Measurements from ENCODE around the gene POU2F1. TPM values are rescaled to one million over a fixed set of nuclear protein-coding genes. Genes with fewer than 3 reads are reported as not detected.

Gene POU2F1
- polyA plus RNA-seq, 1 donor (not counting 4 experiments of a cell fraction or from before 2014, with no cell fraction given), result 3.2 TPM

DNA sequence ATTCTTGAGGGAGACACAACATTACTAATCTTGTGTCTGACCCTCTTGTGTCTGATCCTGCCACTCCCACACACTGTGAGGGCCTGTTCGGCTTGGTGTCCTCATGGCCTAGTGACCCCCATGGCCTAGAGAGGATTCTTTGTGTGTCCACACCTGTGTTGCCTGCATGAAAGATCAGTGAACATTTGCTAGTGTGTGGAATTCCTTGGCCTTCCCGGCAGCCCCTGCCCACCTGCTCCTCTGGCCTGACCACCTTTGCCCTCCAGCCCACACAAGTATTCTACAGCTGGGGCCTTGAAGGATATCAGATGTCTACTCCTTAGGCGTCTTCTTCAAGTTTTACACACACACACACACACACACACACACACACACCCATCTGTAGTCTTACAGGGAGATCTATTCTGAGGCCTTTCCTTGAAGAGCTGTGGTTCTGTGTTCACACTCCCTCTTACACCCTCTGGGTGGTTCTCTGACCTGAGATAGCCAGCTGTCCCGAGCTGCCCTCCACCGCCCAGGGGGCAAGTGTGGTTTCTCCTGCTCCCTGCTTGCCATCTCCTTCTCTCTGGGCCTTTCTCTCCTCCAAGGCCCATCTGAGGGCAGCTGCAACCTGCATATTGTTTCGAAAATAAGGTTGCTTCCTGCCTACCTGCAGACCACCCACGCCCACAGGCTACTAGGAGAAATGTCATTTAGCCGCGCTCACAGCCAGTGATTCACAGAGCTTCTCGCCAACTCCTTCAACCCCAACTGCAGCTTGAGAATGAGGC is 252.3 kb downstream of the POU2F1 start:
- Histone ChIP-seq H3K4me2 (ENCODE audit: control insufficient read depth, extremely low read depth, insufficient read depth, low read depth, low read length) (no peak overlapping the region), H3K4me3 (ENCODE audit: control insufficient read depth in 2 of 3, extremely low read depth in 1 of 3, insufficient read depth in 2 of 3, low read depth in 1 of 3, low read length in 3 of 3) (no peak overlapping the region), H3K9me1 (ENCODE audit: control insufficient read depth, extremely low read depth, insufficient read depth, low read length) (no peaks in the 10 kb centered on the region), H3K4me1 (ENCODE audit: control insufficient read depth, extremely low read depth, insufficient read depth, low read length) (no peaks in the 10 kb centered on the region), H3K27ac (ENCODE audit: control insufficient read depth, insufficient read depth, low read length) (no peak overlapping the region), H2AFZ (ENCODE audit: control insufficient read depth, low read length) (no peak overlapping the region), H3K9ac (ENCODE audit: control insufficient read depth, extremely low read depth, insufficient read depth, low read length) (no peak overlapping the region), H4K20me1 (ENCODE audit: control insufficient read depth, extremely low read depth, insufficient read depth, low read length) (no peaks in the 10 kb centered on the region), H3K9me3 (ENCODE audit: control insufficient read depth, low read depth, low read length) (no peaks in the 10 kb centered on the region), H3K79me2 (ENCODE audit: control insufficient read depth, insufficient read depth, low read length) (no peaks in the 10 kb centered on the region), H3K27me3 (ENCODE audit: control insufficient read depth, extremely low read depth, insufficient read depth, low read length) (peaks cover 11% of the 10 kb centered on the region), H3K36me3 (ENCODE audit: control insufficient read depth in 2 of 2, extremely low read depth in 1 of 2, insufficient read depth in 2 of 2, low read length in 2 of 2) (no peaks in the 10 kb centered on the region)
- no peak for DNase-seq (ENCODE audit: low read depth, low spot score)
- no peak for FAIRE-seq
- dilution Hi-C loops (cut with MboI; ENCODE audit: extremely low pct_ligation_motif_present, low sequenced_read_pairs), result no loop called here
- TF ChIP-seq EZH2 (IDR thresholded peaks at IDR 0.05; ENCODE audit: low read length), result no peak
- TF ChIP-seq, protein P1, sequence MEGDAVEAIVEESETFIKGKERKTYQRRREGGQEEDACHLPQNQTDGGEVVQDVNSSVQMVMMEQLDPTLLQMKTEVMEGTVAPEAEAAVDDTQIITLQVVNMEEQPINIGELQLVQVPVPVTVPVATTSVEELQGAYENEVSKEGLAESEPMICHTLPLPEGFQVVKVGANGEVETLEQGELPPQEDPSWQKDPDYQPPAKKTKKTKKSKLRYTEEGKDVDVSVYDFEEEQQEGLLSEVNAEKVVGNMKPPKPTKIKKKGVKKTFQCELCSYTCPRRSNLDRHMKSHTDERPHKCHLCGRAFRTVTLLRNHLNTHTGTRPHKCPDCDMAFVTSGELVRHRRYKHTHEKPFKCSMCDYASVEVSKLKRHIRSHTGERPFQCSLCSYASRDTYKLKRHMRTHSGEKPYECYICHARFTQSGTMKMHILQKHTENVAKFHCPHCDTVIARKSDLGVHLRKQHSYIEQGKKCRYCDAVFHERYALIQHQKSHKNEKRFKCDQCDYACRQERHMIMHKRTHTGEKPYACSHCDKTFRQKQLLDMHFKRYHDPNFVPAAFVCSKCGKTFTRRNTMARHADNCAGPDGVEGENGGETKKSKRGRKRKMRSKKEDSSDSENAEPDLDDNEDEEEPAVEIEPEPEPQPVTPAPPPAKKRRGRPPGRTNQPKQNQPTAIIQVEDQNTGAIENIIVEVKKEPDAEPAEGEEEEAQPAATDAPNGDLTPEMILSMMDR (optimal IDR thresholded peaks at IDR 0.05 in 1 of 3, IDR thresholded peaks at IDR 0.05 in 1 of 3, conservative IDR thresholded peaks at IDR 0.05 in 1 of 3; ENCODE audit: extremely low read depth in 1 of 3, insufficient read depth in 2 of 3, low read length in 3 of 3), result no peak

DNA sequence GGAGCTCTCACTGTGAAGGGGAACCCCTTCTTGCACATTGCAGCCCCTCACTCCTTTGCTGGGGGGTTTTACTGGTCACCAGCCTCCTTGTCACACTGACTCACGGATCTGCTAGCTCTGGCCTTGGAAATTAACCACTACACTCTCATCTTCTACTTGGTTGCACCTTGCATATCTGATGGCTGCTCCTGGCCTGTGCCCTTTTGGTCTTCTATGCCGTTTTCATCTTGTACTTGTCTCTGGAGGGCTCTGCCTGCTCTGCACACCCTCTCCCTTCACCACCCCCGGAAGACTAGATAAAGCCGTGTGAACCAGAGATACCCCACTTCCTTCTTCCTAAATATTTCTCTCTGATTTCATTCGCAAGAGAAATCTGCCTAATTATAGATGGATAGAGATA is 253.1 kb downstream of the POU2F1 start:
- Histone ChIP-seq H3K4me2 (ENCODE audit: control insufficient read depth, extremely low read depth, insufficient read depth, low read depth, low read length) (no peak overlapping the region), H3K79me2 (ENCODE audit: control insufficient read depth, insufficient read depth, low read length) (no peaks in the 10 kb centered on the region), H3K4me1 (ENCODE audit: control insufficient read depth, extremely low read depth, insufficient read depth, low read length) (no peaks in the 10 kb centered on the region), H3K27ac (ENCODE audit: control insufficient read depth, insufficient read depth, low read length) (no peak overlapping the region), H2AFZ (ENCODE audit: control insufficient read depth, low read length) (no peak overlapping the region), H3K9ac (ENCODE audit: control insufficient read depth, extremely low read depth, insufficient read depth, low read length) (no peak overlapping the region), H3K27me3 (ENCODE audit: control insufficient read depth, extremely low read depth, insufficient read depth, low read length) (peaks cover 11% of the 10 kb centered on the region), H3K9me1 (ENCODE audit: control insufficient read depth, extremely low read depth, insufficient read depth, low read length) (no peaks in the 10 kb centered on the region), H3K36me3 (ENCODE audit: control insufficient read depth in 2 of 2, extremely low read depth in 1 of 2, insufficient read depth in 2 of 2, low read length in 2 of 2) (no peaks in the 10 kb centered on the region), H3K9me3 (ENCODE audit: control insufficient read depth, low read depth, low read length) (no peaks in the 10 kb centered on the region), H3K4me3 (ENCODE audit: control insufficient read depth in 2 of 3, extremely low read depth in 1 of 3, insufficient read depth in 2 of 3, low read depth in 1 of 3, low read length in 3 of 3) (no peak overlapping the region), H4K20me1 (ENCODE audit: control insufficient read depth, extremely low read depth, insufficient read depth, low read length) (no peaks in the 10 kb centered on the region)
- dilution Hi-C loops (cut with MboI; ENCODE audit: extremely low pct_ligation_motif_present, low sequenced_read_pairs), result no loop called here
- FAIRE-seq (no peak), DNase-seq (ENCODE audit: low read depth, low spot score) (no peak)
- TF ChIP-seq, protein P1 (optimal IDR thresholded peaks at IDR 0.05 in 1 of 3, IDR thresholded peaks at IDR 0.05 in 1 of 3, conservative IDR thresholded peaks at IDR 0.05 in 1 of 3; ENCODE audit: extremely low read depth in 1 of 3, insufficient read depth in 2 of 3, low read length in 3 of 3), result no peak
- TF ChIP-seq EZH2 (IDR thresholded peaks at IDR 0.05; ENCODE audit: low read length), result no peak
